GM23338 (cell line): ENCODE results near the gene RAMP3. TPM values are rescaled to one million over a fixed set of nuclear protein-coding genes. Genes with fewer than 3 reads are reported as not detected.

Experiments
- ATAC-seq: fragments of 200-7000 bp; cut with Tn5 transposase; 3 replicates; pipeline ENCODE4 v1.9.1; 2020
- DNase-seq: peaks from one replicate; pipeline ENCODE4 v3.0.0-alpha.2; 2015; ENCODE audit warnings: low spot score
- H2AFZ ChIP-seq: fragments of 200-600 bp; sonication (generic); 2 replicates; pipeline ENCODE4 v1.8.0; 2016; ENCODE audit warnings: antibody characterized with exemption, mild to moderate bottlenecking, moderate library complexity
- H3F3A ChIP-seq: fragments of 200-600 bp; sonication (generic); replicated peaks from 2 replicates; pipeline ENCODE4 v1.8.0; 2017; ENCODE audit warnings: antibody characterized with exemption, mixed run types, low read depth
- H3K27ac ChIP-seq: fragments of 200-600 bp; sonication (generic); 2 replicates; pipeline ENCODE4 v1.6.1; 2016; ENCODE audit warnings: low read depth
- H3K27me3 ChIP-seq: fragments of 200-600 bp; sonication (generic); 2 replicates; pipeline ENCODE4 v1.8.0; 2016; ENCODE audit warnings: mild to moderate bottlenecking, mixed run types, moderate library complexity; ENCODE audit not compliant: insufficient read depth
- H3K36me3 ChIP-seq: fragments of 200-600 bp; sonication (generic); 2 replicates; pipeline ENCODE4 v1.8.0; 2016; ENCODE audit warnings: mild to moderate bottlenecking; ENCODE audit not compliant: insufficient read depth
- H3K4me1 ChIP-seq: fragments of 200-600 bp; sonication (generic); 2 replicates; pipeline ENCODE4 v1.8.0; 2016; ENCODE audit warnings: mild to moderate bottlenecking, moderate library complexity; ENCODE audit not compliant: insufficient read depth
- H3K4me2 ChIP-seq: fragments of 200-600 bp; sonication (generic); 2 replicates; pipeline ENCODE4 v1.7.1; 2017; ENCODE audit warnings: mixed run types
- H3K4me3 ChIP-seq: fragments of 200-600 bp; sonication (generic); 2 replicates; pipeline ENCODE4 v1.6.1; 2016; ENCODE audit warnings: mixed run types
- H3K79me2 ChIP-seq: fragments of 200-600 bp; sonication (generic); replicated peaks from 2 replicates; pipeline ENCODE4 v1.8.0; 2017; ENCODE audit warnings: mild to moderate bottlenecking; ENCODE audit not compliant: insufficient read depth
- H3K9me2 ChIP-seq: fragments of 200-600 bp; sonication (generic); 2 replicates; pipeline ENCODE4 v1.8.0; 2017; ENCODE audit not compliant: insufficient read depth
- H4K20me1 ChIP-seq: fragments of 200-600 bp; sonication (generic); replicated peaks from 2 replicates; pipeline ENCODE4 v1.8.0; 2017; ENCODE audit warnings: mild to moderate bottlenecking; ENCODE audit not compliant: insufficient read depth
- H3K27ac Mint-ChIP-seq: 2 replicates; pipeline ENCODE4 v1.8.0; 2020; ENCODE audit warnings: inconsistent platforms, mild to moderate bottlenecking, moderate library complexity, mixed read lengths
- H3K27me3 Mint-ChIP-seq: 3 replicates; pipeline ENCODE4 v1.8.0; 2022; ENCODE audit warnings: low read depth, mild to moderate bottlenecking, moderate library complexity, mixed read lengths, inconsistent platforms; ENCODE audit not compliant: insufficient read depth, poor library complexity
- H3K36me3 Mint-ChIP-seq: 3 replicates; pipeline ENCODE4 v1.8.0; 2021; ENCODE audit warnings: low read depth, mild to moderate bottlenecking, inconsistent platforms, moderate library complexity, mixed read lengths
- H3K4me1 Mint-ChIP-seq: 3 replicates; pipeline ENCODE4 v1.8.0; 2020; ENCODE audit warnings: mild to moderate bottlenecking, inconsistent platforms, mixed read lengths
- H3K4me3 Mint-ChIP-seq: 3 replicates; pipeline ENCODE4 v1.8.0; 2021; ENCODE audit warnings: moderate library complexity, mild to moderate bottlenecking, inconsistent platforms, mixed read lengths
- H3K9me3 Mint-ChIP-seq: 3 replicates; pipeline ENCODE4 v1.8.0; 2020; ENCODE audit warnings: moderate library complexity, mild to moderate bottlenecking, inconsistent platforms, mixed read lengths
- CREB1 ChIP-seq: fragments of 250-450 bp; sonication (Bioruptor Pico); IDR thresholded peaks from 2 replicates; pipeline ENCODE4 v1.5.0; 2020; ENCODE audit warnings: low read depth, mild to moderate bottlenecking, moderate library complexity
- EZH2 ChIP-seq: fragments of 200-600 bp; sonication (generic); IDR thresholded peaks from one replicate; pipeline ENCODE4 v1.8.0; 2017; ENCODE audit warnings: antibody characterized with exemption, mild to moderate bottlenecking, low read depth; ENCODE audit not compliant: unreplicated experiment
- JUNB ChIP-seq: IDR thresholded peaks from one replicate; pipeline ENCODE4 v1.6.1; 2016; ENCODE audit warnings: antibody characterized with exemption; ENCODE audit not compliant: unreplicated experiment
- NANOG ChIP-seq: IDR thresholded peaks from 2 replicates; pipeline ENCODE4 v1.6.1; 2016; ENCODE audit warnings: antibody characterized with exemption, borderline replicate concordance
- POLR2AphosphoS5 ChIP-seq: IDR thresholded peaks from 2 replicates; pipeline ENCODE4 v1.6.1; 2016; ENCODE audit warnings: antibody characterized with exemption, low read depth
- STAT1 ChIP-seq: IDR thresholded peaks from one replicate; pipeline ENCODE4 v1.6.1; 2016; ENCODE audit warnings: antibody characterized with exemption; ENCODE audit not compliant: unreplicated experiment
- ZNF114 ChIP-seq: fragments of 250-450 bp; sonication (Bioruptor Pico); IDR thresholded peaks from 2 replicates; pipeline ENCODE4 v1.5.0; 2020; ENCODE audit warnings: mild to moderate bottlenecking, moderate library complexity
- ZNF331 ChIP-seq: fragments of 250-450 bp; sonication (Bioruptor Pico); IDR thresholded peaks from 2 replicates; pipeline ENCODE4 v1.5.0; 2020; ENCODE audit warnings: low read depth, mild to moderate bottlenecking, moderate library complexity
- polyA plus RNA-seq: library from polyadenylated mRNA; unstranded; fragments of >200 nt; fragmentation: Nextera tagmentation; extraction: Ambion mirVana; gene quantifications from 2 replicates; pipeline ENCODE4 v1.2.1, GENCODE V29; 2016
- total RNA-seq: library from RNA; depleted of rRNA; stranded (reverse); fragments of >200 nt; shearing (Covaris generic); gene quantifications from 2 replicates; pipeline ENCODE4 v1.2.3, GENCODE V29; 2014
- TF ChIP-seq, protein P1 (sequence below): IDR thresholded peaks from one replicate; pipeline ENCODE4 v1.6.1; 2018; ENCODE audit warnings: antibody characterized with exemption; ENCODE audit not compliant: unreplicated experiment
- TF ChIP-seq, protein P2 (sequence below): IDR thresholded peaks from 2 replicates; pipeline ENCODE4 v1.6.1; 2016; ENCODE audit warnings: antibody characterized with exemption
- TF ChIP-seq, protein P3 (sequence below): fragments of 250-450 bp; sonication (Bioruptor Pico); IDR thresholded peaks from 2 replicates; pipeline ENCODE4 v1.5.0; 2020; ENCODE audit warnings: mild to moderate bottlenecking, moderate library complexity
- TF ChIP-seq, protein P4 (sequence below), 2 experiments: fragments of 200-600 bp in 1 of 2; sonication (generic) in 1 of 2; conservative IDR thresholded peaks; 2 replicates each; pipeline versions ENCODE4 v1.5.1 to v1.6.1; 2016 to 2017; ENCODE audit warnings: antibody characterized with exemption in 2 of 2, low read depth in 2 of 2, mild to moderate bottlenecking in 2 of 2, moderate library complexity in 1 of 2

RAMP3 gene
- total and polyA plus RNA-seq, 2 experiments from 2014 or later, result 1.1 to 4.6 TPM

DNA sequence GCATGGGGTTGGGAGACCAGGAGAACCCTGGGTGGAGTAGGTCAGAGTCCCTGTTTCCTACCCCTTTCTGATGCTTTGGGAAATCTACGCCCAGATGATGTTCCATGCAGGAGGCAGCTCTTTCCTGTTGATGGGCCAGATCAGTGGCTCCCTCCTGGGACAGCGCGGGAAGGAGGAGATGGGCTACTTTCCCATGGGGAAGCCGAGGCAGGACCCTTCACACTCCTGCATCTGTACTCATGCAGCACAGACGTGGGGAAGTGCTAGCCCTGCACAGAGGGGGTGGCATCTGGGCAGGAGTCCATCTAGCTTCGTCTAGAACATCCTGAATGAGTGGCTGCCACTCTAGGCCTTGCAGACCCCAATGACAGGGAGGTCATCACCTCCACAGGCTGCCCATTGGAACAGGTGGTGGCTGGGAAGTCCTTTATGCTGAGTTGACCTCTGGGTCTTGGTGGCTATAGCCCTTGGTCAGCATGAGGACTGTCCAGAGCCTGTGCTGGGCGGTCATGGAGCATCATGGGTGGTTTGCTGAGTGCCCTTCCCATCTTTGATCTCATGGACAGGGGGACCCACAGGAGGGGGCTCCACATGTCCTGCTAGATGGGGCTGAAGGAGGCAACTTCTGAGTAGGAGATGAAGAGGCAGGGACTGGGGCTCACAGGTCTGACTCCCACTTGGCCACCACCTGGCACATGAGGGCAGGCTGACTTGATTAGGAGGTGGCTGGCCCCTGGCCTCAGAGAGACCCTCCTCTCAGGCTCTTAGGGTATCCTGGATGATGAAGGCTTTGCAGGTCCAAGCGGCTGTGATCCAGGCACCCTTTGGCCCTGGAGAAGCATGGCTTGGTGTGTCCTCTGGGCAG lies 24.6 kb downstream of the RAMP3 start:
- H3F3A ChIP-seq, result no peaks in the 10 kb centered on the region
- H4K20me1 ChIP-seq, result no peaks in the 10 kb centered on the region; the same call in 1 of the 2 replicates
- Mint-ChIP-seq H3K27ac (no peak overlapping the region), H3K9me3 (no peaks in the 10 kb centered on the region), H3K4me1 (no peaks in the 10 kb centered on the region; the same call in 2 of the 3 replicates), H3K36me3 (no peaks in the 10 kb centered on the region; the same call in 2 of the 3 replicates), H3K27me3 (peaks cover 6% of the 10 kb centered on the region), H3K4me3 (no peak overlapping the region)
- no peak overlapping the region for H2AFZ ChIP-seq
- DNase-seq (no peak), ATAC-seq (no peak)
- TF ChIP-seq NANOG, result no peak
- no peak for TF ChIP-seq CREB1
- TF ChIP-seq, protein P1, sequence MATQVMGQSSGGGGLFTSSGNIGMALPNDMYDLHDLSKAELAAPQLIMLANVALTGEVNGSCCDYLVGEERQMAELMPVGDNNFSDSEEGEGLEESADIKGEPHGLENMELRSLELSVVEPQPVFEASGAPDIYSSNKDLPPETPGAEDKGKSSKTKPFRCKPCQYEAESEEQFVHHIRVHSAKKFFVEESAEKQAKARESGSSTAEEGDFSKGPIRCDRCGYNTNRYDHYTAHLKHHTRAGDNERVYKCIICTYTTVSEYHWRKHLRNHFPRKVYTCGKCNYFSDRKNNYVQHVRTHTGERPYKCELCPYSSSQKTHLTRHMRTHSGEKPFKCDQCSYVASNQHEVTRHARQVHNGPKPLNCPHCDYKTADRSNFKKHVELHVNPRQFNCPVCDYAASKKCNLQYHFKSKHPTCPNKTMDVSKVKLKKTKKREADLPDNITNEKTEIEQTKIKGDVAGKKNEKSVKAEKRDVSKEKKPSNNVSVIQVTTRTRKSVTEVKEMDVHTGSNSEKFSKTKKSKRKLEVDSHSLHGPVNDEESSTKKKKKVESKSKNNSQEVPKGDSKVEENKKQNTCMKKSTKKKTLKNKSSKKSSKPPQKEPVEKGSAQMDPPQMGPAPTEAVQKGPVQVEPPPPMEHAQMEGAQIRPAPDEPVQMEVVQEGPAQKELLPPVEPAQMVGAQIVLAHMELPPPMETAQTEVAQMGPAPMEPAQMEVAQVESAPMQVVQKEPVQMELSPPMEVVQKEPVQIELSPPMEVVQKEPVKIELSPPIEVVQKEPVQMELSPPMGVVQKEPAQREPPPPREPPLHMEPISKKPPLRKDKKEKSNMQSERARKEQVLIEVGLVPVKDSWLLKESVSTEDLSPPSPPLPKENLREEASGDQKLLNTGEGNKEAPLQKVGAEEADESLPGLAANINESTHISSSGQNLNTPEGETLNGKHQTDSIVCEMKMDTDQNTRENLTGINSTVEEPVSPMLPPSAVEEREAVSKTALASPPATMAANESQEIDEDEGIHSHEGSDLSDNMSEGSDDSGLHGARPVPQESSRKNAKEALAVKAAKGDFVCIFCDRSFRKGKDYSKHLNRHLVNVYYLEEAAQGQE, result no peak
- no peak for TF ChIP-seq ZNF114
- TF ChIP-seq POLR2AphosphoS5, result no peak
- TF ChIP-seq, protein P2, sequence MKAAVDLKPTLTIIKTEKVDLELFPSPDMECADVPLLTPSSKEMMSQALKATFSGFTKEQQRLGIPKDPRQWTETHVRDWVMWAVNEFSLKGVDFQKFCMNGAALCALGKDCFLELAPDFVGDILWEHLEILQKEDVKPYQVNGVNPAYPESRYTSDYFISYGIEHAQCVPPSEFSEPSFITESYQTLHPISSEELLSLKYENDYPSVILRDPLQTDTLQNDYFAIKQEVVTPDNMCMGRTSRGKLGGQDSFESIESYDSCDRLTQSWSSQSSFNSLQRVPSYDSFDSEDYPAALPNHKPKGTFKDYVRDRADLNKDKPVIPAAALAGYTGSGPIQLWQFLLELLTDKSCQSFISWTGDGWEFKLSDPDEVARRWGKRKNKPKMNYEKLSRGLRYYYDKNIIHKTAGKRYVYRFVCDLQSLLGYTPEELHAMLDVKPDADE, result no peak
- TF ChIP-seq, protein P3, sequence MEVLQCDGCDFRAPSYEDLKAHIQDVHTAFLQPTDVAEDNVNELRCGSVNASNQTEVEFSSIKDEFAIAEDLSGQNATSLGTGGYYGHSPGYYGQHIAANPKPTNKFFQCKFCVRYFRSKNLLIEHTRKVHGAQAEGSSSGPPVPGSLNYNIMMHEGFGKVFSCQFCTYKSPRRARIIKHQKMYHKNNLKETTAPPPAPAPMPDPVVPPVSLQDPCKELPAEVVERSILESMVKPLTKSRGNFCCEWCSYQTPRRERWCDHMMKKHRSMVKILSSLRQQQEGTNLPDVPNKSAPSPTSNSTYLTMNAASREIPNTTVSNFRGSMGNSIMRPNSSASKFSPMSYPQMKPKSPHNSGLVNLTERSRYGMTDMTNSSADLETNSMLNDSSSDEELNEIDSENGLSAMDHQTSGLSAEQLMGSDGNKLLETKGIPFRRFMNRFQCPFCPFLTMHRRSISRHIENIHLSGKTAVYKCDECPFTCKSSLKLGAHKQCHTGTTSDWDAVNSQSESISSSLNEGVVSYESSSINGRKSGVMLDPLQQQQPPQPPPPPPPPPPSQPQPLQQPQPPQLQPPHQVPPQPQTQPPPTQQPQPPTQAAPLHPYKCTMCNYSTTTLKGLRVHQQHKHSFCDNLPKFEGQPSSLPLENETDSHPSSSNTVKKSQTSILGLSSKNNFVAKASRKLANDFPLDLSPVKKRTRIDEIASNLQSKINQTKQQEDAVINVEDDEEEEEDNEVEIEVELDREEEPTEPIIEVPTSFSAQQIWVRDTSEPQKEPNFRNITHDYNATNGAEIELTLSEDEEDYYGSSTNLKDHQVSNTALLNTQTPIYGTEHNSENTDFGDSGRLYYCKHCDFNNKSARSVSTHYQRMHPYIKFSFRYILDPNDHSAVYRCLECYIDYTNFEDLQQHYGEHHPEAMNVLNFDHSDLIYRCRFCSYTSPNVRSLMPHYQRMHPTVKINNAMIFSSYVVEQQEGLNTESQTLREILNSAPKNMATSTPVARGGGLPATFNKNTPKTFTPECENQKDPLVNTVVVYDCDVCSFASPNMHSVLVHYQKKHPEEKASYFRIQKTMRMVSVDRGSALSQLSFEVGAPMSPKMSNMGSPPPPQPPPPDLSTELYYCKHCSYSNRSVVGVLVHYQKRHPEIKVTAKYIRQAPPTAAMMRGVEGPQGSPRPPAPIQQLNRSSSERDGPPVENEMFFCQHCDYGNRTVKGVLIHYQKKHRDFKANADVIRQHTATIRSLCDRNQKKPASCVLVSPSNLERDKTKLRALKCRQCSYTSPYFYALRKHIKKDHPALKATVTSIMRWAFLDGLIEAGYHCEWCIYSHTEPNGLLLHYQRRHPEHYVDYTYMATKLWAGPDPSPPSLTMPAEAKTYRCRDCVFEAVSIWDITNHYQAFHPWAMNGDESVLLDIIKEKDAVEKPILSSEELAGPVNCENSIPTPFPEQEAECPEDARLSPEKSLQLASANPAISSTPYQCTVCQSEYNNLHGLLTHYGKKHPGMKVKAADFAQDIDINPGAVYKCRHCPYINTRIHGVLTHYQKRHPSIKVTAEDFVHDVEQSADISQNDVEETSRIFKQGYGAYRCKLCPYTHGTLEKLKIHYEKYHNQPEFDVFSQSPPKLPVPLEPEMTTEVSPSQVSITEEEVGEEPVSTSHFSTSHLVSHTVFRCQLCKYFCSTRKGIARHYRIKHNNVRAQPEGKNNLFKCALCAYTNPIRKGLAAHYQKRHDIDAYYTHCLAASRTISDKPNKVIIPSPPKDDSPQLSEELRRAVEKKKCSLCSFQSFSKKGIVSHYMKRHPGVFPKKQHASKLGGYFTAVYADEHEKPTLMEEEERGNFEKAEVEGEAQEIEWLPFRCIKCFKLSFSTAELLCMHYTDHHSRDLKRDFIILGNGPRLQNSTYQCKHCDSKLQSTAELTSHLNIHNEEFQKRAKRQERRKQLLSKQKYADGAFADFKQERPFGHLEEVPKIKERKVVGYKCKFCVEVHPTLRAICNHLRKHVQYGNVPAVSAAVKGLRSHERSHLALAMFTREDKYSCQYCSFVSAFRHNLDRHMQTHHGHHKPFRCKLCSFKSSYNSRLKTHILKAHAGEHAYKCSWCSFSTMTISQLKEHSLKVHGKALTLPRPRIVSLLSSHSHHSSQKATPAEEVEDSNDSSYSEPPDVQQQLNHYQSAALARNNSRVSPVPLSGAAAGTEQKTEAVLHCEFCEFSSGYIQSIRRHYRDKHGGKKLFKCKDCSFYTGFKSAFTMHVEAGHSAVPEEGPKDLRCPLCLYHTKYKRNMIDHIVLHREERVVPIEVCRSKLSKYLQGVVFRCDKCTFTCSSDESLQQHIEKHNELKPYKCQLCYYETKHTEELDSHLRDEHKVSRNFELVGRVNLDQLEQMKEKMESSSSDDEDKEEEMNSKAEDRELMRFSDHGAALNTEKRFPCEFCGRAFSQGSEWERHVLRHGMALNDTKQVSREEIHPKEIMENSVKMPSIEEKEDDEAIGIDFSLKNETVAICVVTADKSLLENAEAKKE (CRISPR knock-in tag), result no peak
- TF ChIP-seq ZNF331, result no peak
- TF ChIP-seq, protein P4, sequence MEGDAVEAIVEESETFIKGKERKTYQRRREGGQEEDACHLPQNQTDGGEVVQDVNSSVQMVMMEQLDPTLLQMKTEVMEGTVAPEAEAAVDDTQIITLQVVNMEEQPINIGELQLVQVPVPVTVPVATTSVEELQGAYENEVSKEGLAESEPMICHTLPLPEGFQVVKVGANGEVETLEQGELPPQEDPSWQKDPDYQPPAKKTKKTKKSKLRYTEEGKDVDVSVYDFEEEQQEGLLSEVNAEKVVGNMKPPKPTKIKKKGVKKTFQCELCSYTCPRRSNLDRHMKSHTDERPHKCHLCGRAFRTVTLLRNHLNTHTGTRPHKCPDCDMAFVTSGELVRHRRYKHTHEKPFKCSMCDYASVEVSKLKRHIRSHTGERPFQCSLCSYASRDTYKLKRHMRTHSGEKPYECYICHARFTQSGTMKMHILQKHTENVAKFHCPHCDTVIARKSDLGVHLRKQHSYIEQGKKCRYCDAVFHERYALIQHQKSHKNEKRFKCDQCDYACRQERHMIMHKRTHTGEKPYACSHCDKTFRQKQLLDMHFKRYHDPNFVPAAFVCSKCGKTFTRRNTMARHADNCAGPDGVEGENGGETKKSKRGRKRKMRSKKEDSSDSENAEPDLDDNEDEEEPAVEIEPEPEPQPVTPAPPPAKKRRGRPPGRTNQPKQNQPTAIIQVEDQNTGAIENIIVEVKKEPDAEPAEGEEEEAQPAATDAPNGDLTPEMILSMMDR (conservative IDR thresholded peaks at IDR 0.05; ENCODE audit: low read depth in 2 of 2), result no peak
- TF ChIP-seq JUNB, result no peak
- TF ChIP-seq STAT1, result no peak
- TF ChIP-seq EZH2, result no peak
- no peak overlapping the region for H3K4me3 ChIP-seq
- no peaks in the 10 kb centered on the region for H3K4me1 ChIP-seq
- H3K79me2 ChIP-seq, result no peaks in the 10 kb centered on the region
- H3K4me2 ChIP-seq, result no peak overlapping the region
- 0 out of 2 replicates have a peak, but pooled peaks cover 3% of the 10 kb centered on the region for H3K9me2 ChIP-seq
- H3K27ac ChIP-seq, result no peak overlapping the region
- H3K27me3 ChIP-seq, result no peaks in the 10 kb centered on the region
- H3K36me3 ChIP-seq, result no peaks in the 10 kb centered on the region
